AG04449 (cell line): ENCODE data around the gene SH3D19.

Source experiments
- CTCF ChIA-PET: fragments of 350-600 bp; formaldehyde crosslinking; extraction: SDS; loops from one replicate; lab custom pipeline; 2021; ENCODE audit warnings: antibody characterized with exemption; lab: Yijun Ruan, JAX
- POLR2A ChIA-PET: fragments of 400-600, 350-600 bp; formaldehyde crosslinking; extraction: SDS; loops from one replicate; lab custom pipeline; 2020; ENCODE audit warnings: antibody characterized with exemption, inconsistent platforms; lab: Yijun Ruan, JAX
- DNase-seq: peaks from one replicate; pipeline ENCODE4 v3.0.0-alpha.2; 2010; ENCODE audit warnings: low read depth, low spot score
- H3K4me3 ChIP-seq: 2 replicates; pipeline ENCODE4 v1.5.1; 2011; ENCODE audit warnings: low read depth, mild to moderate bottlenecking, control low read depth, low read length
- TF ChIP-seq, protein P1 (sequence below): IDR thresholded peaks from one replicate; pipeline ENCODE4 v1.5.1; 2011; ENCODE audit warnings: mild to moderate bottlenecking, moderate library complexity, low read length, control low read depth, inconsistent platforms; ENCODE audit not compliant: insufficient read depth; ENCODE audit errors: missing control alignments

Gene SH3D19

DNA sequence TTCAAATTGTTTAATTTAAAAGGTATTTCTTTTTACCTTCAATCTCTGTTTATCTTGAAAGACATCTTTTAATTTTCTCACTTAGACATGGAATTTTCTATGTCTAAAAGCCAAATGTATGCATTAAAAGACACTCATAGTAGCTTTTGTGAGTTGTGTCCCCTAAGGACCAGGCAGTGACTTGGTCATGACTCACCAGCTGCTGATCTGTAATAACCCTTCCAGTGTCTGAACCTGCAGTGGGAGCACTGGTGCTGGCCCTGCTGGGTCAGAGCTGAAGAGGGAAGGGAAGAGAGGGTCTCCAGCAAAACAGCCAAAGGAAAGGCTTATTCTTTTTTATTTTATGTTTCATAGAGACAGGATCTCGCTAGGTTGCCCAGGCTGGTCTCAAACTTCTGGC, 31.1 kb upstream of the SH3D19 start:
- CTCF ChIA-PET: interaction anchor here (0.8 kb wide), 1 partner anchor 248 kb away, joined by 3 read pairs; no protein-coding TSS in a partner anchor
- no peak overlapping the region for H3K4me3 ChIP-seq
- TF ChIP-seq, protein P1, sequence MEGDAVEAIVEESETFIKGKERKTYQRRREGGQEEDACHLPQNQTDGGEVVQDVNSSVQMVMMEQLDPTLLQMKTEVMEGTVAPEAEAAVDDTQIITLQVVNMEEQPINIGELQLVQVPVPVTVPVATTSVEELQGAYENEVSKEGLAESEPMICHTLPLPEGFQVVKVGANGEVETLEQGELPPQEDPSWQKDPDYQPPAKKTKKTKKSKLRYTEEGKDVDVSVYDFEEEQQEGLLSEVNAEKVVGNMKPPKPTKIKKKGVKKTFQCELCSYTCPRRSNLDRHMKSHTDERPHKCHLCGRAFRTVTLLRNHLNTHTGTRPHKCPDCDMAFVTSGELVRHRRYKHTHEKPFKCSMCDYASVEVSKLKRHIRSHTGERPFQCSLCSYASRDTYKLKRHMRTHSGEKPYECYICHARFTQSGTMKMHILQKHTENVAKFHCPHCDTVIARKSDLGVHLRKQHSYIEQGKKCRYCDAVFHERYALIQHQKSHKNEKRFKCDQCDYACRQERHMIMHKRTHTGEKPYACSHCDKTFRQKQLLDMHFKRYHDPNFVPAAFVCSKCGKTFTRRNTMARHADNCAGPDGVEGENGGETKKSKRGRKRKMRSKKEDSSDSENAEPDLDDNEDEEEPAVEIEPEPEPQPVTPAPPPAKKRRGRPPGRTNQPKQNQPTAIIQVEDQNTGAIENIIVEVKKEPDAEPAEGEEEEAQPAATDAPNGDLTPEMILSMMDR: no peak
- POLR2A ChIA-PET: no interaction called here
- DNase-seq: no peak

DNA sequence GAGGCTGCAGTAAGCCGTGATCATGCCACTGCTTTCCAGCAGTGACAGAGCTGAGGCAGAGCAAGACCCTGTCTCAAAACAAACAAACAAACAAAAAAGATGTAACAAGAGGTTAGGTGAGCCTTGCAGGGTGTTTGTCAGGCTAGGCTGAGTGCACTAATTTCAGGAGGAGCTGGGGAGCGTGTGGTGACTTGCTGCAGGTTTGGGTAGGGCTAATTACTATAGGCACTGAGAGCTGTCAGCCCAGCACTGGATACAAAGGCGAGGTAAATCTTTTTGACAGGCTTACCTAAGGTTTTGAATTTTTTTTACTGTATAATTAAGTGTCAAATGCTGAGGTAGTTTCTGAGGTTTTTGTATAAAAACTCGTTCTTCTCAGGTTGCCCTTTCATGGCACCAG, 29.8 kb upstream of the SH3D19 start:
- H3K4me3 ChIP-seq: no peak overlapping the region
- no peak for DNase-seq
- TF ChIP-seq, protein P1: no peak
- ChIA-PET POLR2A (no interaction called here), CTCF (no interaction called here)

DNA sequence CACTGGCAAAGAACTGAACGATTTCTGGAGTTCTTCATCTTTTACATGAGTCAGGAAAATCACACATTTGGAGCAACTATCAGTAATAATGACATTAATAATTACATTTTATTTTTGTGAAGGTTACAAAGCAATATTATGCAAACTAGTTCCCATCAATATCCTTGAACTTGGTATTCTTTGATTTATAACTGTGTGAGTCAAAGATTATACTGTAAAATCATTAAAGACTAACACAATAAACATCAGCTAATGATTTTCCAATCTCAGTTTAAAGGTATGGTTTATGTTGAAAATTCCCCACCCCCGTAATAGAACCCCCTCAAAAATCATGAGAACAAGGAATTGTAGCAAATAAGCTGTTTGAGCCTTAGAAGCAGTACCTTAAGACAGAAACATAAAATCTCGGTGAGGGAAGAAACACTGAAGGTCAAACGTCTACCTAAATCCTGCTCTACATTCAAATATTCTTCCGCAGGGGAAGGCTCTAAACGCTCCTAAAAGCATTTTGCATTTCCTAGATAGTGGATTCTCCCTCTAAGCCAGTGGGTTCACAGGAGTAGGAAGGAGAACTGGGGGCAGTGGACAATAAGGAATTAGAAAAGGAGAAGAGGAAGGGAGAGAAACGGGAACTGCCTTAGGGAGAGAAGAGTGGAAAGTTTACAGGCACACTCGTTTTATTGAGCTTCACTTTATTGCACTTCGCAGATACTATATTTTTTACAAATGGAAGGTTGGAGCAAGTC, 22.3 kb upstream of the SH3D19 start:
- H3K4me3 ChIP-seq: no peak overlapping the region
- no peak for DNase-seq
- TF ChIP-seq, protein P1: no peak
- POLR2A ChIA-PET: no interaction called here
- CTCF ChIA-PET: interaction anchor here (1.0 kb wide), 1 partner anchor 18 kb away, joined by 3 read pairs; no protein-coding TSS in a partner anchor

DNA sequence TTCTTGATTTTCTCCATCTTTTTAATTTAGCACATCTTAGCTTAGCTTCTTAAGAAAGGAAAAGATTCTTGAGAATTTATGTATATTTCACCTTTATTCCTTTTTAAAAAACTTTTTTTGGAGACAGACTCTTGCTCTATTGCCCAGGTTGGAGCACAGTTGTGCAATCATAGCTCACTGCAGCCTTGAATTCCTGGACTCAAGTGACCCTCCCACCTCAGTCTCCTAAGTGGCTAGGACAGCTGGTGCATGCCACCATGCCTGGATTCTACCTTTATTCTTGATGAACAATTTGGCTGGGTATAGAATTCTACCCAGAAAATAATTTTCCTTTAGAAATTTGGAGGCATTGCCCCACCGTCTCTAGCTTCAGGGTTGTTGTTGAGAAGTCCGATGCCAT, 19.5 kb upstream of the SH3D19 start:
- ChIA-PET CTCF (interaction anchor here (0.8 to 1.6 kb wide), 2 partner anchors 69 to 258 kb away, joined by 3 to 5 read pairs; no protein-coding TSS in a partner anchor), POLR2A (no interaction called here)
- TF ChIP-seq, protein P1: no peak
- no peak overlapping the region for H3K4me3 ChIP-seq
- no peak for DNase-seq

DNA sequence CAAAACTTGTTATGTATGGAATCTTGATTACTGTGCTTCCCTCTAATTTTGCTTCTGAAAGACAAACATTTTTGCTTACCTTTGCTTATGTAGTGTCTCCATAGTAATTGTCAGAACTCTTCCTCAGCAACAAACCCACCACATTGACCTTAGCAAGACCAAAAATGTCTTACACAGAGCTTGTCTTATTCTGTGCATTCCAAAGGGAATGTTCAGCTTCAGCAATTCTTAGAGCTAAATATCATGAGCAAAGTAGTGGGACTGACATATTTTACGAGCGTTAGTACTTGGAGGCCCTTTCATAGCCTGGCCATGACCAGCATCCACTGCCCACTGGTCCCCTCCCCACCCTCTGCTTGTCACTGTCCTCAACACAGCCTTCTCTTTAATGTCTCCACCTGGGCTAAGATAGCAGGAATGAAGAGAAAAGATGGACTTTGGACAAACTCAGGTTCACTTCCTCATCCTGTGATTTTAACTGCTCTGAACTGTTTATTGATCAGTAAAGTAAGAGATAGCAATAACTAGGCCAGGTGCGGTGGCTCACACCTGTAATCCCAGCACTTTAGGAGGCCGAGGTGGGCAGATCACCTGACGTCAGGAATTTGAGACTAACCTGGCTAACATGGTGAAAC, 15.5 kb upstream of the SH3D19 start:
- DNase-seq: no peak
- no peak overlapping the region for H3K4me3 ChIP-seq
- ChIA-PET POLR2A (no interaction called here), CTCF (no interaction called here)
- TF ChIP-seq, protein P1: no peak

DNA sequence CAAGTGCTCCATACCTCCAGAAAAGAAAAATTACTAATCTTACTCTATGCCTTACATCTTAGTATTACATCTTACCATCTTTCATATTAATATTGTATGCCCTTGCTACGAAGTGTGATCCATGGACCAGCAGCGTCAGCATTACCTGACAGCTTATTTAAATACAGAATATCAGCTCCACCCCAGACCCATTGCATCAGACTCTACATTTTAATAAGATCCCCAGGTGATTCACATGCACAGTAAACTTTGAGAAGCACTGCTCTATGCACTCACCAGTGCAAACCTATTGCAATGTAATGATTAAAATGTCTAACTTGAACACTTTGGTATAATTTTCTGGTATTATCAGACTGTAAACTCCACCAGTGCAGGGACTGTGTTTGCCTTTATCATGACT, 14.1 kb upstream of the SH3D19 start:
- H3K4me3 ChIP-seq: no peak overlapping the region
- ChIA-PET POLR2A (no interaction called here), CTCF (no interaction called here)
- no peak for DNase-seq
- TF ChIP-seq, protein P1: no peak
